Breast epithelium (tissue), 3 donors: Measurements from ENCODE around the gene ADIPOR2.

Experiments
- POLR2A ChIP-seq: fragments of 450-650 bp; IDR thresholded peaks from one replicate; pipeline ENCODE4 v1.6.1; 2016; ENCODE audit warnings: antibody characterized with exemption, mild to moderate bottlenecking, moderate library complexity
- TF ChIP-seq, protein P1 (sequence below), 3 donors: fragments of 450-650 bp; IDR thresholded peaks; one replicate each; pipeline ENCODE4 v1.5.1; 2016 to 2017; ENCODE audit warnings: antibody characterized with exemption in 3 of 3, mild to moderate bottlenecking in 3 of 3, moderate library complexity in 3 of 3

DNA sequence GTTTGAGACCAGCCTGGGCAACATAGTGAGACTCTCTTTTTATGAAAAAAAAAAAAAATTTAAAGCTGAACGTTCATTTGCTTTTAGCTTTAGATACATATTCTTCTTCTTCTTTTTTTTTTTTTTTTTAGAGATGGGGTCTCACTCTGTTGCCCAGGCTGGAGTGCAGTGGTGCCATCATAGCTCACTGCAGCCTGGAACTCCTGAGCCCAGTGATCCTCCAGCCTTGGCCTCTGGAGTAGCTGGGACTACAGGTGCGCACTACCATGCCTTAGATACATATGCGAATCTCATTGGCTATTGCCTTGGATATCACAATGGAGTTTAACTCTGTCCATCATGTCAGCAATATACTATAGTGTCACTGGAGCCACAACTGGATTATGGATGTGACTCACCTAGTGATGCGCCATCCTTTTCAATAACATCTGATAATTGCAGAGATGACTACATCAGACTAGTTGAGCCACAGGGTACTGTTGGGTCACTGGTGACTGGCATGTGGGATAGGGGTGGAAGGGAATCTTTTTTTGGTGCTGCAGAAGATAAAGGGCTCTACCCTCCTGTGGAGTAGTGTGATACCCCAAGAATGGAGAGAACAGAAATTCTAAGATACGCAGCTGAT lies 2.7 kb upstream of the ADIPOR2 start:
- TF ChIP-seq POLR2A = no peak
- TF ChIP-seq, protein P1, sequence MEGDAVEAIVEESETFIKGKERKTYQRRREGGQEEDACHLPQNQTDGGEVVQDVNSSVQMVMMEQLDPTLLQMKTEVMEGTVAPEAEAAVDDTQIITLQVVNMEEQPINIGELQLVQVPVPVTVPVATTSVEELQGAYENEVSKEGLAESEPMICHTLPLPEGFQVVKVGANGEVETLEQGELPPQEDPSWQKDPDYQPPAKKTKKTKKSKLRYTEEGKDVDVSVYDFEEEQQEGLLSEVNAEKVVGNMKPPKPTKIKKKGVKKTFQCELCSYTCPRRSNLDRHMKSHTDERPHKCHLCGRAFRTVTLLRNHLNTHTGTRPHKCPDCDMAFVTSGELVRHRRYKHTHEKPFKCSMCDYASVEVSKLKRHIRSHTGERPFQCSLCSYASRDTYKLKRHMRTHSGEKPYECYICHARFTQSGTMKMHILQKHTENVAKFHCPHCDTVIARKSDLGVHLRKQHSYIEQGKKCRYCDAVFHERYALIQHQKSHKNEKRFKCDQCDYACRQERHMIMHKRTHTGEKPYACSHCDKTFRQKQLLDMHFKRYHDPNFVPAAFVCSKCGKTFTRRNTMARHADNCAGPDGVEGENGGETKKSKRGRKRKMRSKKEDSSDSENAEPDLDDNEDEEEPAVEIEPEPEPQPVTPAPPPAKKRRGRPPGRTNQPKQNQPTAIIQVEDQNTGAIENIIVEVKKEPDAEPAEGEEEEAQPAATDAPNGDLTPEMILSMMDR (IDR thresholded peaks at IDR 0.05) = no peak
